ENCODE results near the gene SCN2B. TPM values are rescaled to one million over a fixed set of nuclear protein-coding genes. Genes with fewer than 3 reads are reported as not detected.

SCN2B gene
- total and polyA plus RNA-seq, 7 donors: 0.23 to 1.7 (median 0.95) TPM

DNA sequence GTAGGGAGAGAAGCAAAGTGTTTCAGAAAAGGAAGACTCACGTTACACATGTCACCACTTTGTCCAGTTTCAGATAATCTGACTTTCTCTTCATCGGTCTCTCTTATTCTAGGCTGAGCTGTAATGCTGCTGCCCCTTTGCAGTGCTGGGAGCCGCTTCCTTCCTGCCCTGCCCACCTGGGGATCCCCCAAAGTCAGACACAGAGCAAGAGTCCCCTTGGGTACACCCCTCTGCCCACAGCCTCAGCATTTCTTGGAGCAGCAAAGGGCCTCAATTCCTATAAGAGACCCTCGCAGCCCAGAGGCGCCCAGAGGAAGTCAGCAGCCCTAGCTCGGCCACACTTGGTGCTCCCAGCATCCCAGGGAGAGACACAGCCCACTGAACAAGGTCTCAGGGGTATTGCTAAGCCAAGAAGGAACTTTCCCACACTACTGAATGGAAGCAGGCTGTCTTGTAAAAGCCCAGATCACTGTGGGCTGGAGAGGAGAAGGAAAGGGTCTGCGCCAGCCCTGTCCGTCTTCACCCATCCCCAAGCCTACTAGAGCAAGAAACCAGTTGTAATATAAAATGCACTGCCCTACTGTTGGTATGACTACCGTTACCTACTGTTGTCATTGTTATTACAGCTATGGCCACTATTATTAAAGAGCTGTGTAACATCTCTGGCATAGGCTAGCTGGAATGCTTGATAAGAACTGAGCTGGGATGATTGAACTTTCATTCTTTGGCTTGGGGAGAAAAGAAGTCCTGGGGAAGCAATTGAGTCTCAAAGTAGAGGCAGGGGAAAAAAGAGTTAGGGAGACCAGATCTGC is 58.4 kb downstream of the SCN2B start:
- Histone ChIP-seq H3K4me3 (no peak overlapping the region), H3K4me1 (no peaks in the 10 kb centered on the region), H3K27me3 (no peaks in the 10 kb centered on the region), H3K27ac (no peak overlapping the region), H3K36me3 (no peaks in the 10 kb centered on the region), H3K9me3 (no peaks in the 10 kb centered on the region)
- no peak for DNase-seq
- intact Hi-C loops (cut with DNase I): no loop called here
- WGBS, 2 donors: 66 to 93% methylated on average over 9 of the region's 9 CpGs
- TF ChIP-seq POLR2A (IDR thresholded peaks at IDR 0.05) (no peak), EP300 (IDR thresholded peaks at IDR 0.05) (no peak), POLR2AphosphoS5 (IDR thresholded peaks at IDR 0.05) (no peak)
- TF ChIP-seq, protein P1, sequence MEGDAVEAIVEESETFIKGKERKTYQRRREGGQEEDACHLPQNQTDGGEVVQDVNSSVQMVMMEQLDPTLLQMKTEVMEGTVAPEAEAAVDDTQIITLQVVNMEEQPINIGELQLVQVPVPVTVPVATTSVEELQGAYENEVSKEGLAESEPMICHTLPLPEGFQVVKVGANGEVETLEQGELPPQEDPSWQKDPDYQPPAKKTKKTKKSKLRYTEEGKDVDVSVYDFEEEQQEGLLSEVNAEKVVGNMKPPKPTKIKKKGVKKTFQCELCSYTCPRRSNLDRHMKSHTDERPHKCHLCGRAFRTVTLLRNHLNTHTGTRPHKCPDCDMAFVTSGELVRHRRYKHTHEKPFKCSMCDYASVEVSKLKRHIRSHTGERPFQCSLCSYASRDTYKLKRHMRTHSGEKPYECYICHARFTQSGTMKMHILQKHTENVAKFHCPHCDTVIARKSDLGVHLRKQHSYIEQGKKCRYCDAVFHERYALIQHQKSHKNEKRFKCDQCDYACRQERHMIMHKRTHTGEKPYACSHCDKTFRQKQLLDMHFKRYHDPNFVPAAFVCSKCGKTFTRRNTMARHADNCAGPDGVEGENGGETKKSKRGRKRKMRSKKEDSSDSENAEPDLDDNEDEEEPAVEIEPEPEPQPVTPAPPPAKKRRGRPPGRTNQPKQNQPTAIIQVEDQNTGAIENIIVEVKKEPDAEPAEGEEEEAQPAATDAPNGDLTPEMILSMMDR (IDR thresholded peaks at IDR 0.05): no peak

DNA sequence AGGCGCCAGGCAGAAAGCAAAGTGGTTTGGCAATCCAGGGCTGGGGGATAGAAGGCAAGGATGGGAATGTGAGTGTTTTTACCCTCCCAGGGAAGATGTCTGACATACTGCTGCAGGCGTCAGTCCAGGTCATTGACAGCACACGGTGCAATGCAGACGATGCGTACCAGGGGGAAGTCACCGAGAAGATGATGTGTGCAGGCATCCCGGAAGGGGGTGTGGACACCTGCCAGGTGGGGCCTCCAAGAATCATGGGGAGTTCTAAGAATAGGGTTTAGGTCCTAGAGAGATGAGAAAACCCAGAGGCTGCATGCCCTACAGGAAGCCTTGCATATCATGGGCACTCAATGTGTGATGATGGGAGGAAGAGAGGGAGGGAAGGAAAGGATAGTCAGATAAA is 61.4 kb downstream of the SCN2B start:
- Histone ChIP-seq H3K9me3 (no peaks in the 10 kb centered on the region), H3K36me3 (no peaks in the 10 kb centered on the region), H3K4me3 (no peak overlapping the region), H3K27ac (no peak overlapping the region), H3K27me3 (no peaks in the 10 kb centered on the region), H3K4me1 (no peaks in the 10 kb centered on the region)
- WGBS, 2 donors: 94 to 95% methylated on average over 7 of the region's 7 CpGs
- intact Hi-C loops (cut with DNase I): no loop called here
- no peak for TF ChIP-seq POLR2AphosphoS5 (IDR thresholded peaks at IDR 0.05)
- TF ChIP-seq, protein P1 (IDR thresholded peaks at IDR 0.05): no peak
- TF ChIP-seq EP300 (IDR thresholded peaks at IDR 0.05): no peak
- TF ChIP-seq POLR2A (IDR thresholded peaks at IDR 0.05): no peak
- no peak for DNase-seq

DNA sequence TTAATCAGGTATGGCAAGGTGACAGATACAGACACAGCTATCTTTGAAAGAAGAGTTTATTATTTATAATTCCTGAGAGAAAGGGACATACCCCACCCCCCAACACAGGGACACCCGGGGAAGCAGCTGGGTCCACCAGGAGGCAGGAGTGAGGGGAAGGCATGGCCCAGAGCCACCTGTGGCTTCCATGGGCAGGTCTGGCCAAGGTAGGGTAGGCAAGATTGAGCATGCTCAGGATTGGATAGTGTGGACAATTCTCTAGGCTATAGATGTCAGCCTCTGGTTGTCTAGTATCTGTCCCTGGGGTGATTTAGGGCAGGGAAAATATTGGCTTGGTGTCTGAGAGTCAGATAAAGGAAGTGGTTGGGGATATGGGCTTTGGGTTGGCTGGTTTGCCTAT is 62.2 kb downstream of the SCN2B start:
- TF ChIP-seq, protein P1 (IDR thresholded peaks at IDR 0.05): no peak
- TF ChIP-seq POLR2AphosphoS5 (IDR thresholded peaks at IDR 0.05) (no peak), EP300 (IDR thresholded peaks at IDR 0.05) (no peak), POLR2A (IDR thresholded peaks at IDR 0.05) (no peak)
- no peak for DNase-seq
- WGBS, 2 donors: 86 to 96% methylated on average over 1 of the region's 1 CpG

DNA sequence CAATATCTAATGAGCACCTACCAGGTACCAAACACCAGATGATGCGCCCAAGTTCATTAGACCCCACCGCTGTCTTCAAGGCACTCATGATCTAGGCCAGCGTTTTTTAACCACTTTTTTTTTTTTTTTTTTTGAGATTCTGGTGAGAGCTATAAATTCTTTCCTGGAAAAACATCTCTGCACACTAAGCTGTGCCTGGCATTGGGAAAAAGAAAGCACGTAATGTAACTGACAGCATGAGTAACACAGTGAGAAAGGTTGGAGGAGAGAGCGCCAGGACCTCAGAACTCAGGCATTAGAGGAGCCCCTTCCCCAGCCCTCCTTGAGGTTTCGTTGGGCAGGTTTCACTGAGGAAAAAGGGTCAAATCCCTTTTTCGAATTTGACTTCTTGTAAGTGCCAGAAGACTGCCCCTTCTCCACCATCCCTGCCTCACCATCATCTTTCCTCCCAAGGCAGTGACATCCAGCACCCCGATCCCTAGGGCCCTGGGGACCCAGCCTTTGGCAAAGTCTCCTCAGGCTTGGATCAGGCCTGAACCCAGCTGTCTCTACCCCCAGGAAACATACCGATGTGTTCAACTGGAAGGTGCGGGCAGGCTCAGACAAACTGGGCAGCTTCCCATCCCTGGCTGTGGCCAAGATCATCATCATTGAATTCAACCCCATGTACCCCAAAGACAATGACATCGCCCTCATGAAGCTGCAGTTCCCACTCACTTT is 63.6 kb downstream of the SCN2B start:
- no peaks in the 10 kb centered on the region for H3K36me3 ChIP-seq
- H3K4me1 ChIP-seq: no peaks in the 10 kb centered on the region
- H3K27ac ChIP-seq: no peak overlapping the region
- 89 to 93% methylated on average over 11 of the region's 11 CpGs for WGBS, 2 donors
- no peaks in the 10 kb centered on the region for H3K9me3 ChIP-seq
- H3K27me3 ChIP-seq: no peaks in the 10 kb centered on the region
- intact Hi-C loops (cut with DNase I): no loop called here
- no peak for DNase-seq
- H3K4me3 ChIP-seq: no peak overlapping the region
- TF ChIP-seq POLR2A (IDR thresholded peaks at IDR 0.05) (no peak), EP300 (IDR thresholded peaks at IDR 0.05) (no peak), POLR2AphosphoS5 (IDR thresholded peaks at IDR 0.05) (no peak)
- TF ChIP-seq, protein P1 (IDR thresholded peaks at IDR 0.05): no peak

More for the DNA sequence above, 62.2 kb downstream of the SCN2B start:
- no peaks in the 10 kb centered on the region for H3K9me3 ChIP-seq
- intact Hi-C loops (cut with DNase I): no loop called here
- no peaks in the 10 kb centered on the region for H3K4me1 ChIP-seq
- no peak overlapping the region for H3K27ac ChIP-seq
- H3K27me3 ChIP-seq: no peaks in the 10 kb centered on the region
- H3K4me3 ChIP-seq: no peak overlapping the region
- no peaks in the 10 kb centered on the region for H3K36me3 ChIP-seq

Small RNA genes within 50 kb of the gene (small RNA-seq; reads per million reads assigned to genes)
- gene HSPE1P18: 0 reads per million in 3 donors

Other genes starting within 250 kb of the SCN2B start
- gene TMPRSS13, start 247.2 kb downstream of the SCN2B start, total RNA-seq: not detected
- gene TMPRSS13, start 247.2 kb downstream of the SCN2B start, polyA plus RNA-seq: 1 to 10 TPM in 2 of 3 donors, not detected in 1; 1.4 to 1.6 TPM
- 10 to 100 TPM; 13.0 to 29.6 (median 15.3) TPM for gene IL10RA, start 190.2 kb downstream of the SCN2B start, total RNA-seq
- 10 to 100 TPM in 1 of 3 donors, 1 to 10 TPM in 2; 4.2 to 27.1 (median 6.7) TPM for gene IL10RA, start 190.2 kb downstream of the SCN2B start, polyA plus RNA-seq
- gene TMPRSS4, start 99.6 kb downstream of the SCN2B start, total RNA-seq: 1 to 10 TPM in 1 of 4 donors, not detected in 3; 1.4 TPM
- 100 to 1,000 TPM in 2 of 3 donors, 10 to 100 TPM in 1; 68.5 to 134 (median 101) TPM for gene TMPRSS4, start 99.6 kb downstream of the SCN2B start, polyA plus RNA-seq
- gene SMIM35, start 89.7 kb downstream of the SCN2B start, total RNA-seq: not detected
- under 1 TPM in 1 of 3 donors, not detected in 2; 0.28 TPM for gene SMIM35, start 89.7 kb downstream of the SCN2B start, polyA plus RNA-seq
- 1 to 10 TPM; 1.3 to 2.2 (median 1.5) TPM for gene SCN4B, start 23.8 kb downstream of the SCN2B start, total RNA-seq
- gene SCN4B, start 23.8 kb downstream of the SCN2B start, polyA plus RNA-seq: 1 to 10 TPM in 2 of 3 donors, under 1 TPM in 1; 0.92 to 1.3 (median 1.2) TPM
- gene JAML, start 48.4 kb upstream of the SCN2B start, total RNA-seq: 1 to 10 TPM; 3.3 to 6.1 (median 5.6) TPM
- 10 to 100 TPM in 2 of 3 donors, 1 to 10 TPM in 1; 9.0 to 35.1 (median 16.5) TPM for gene JAML, start 48.4 kb upstream of the SCN2B start, polyA plus RNA-seq
- under 1 TPM; 0.16 to 0.55 (median 0.31) TPM for gene MPZL3, start 75.7 kb upstream of the SCN2B start, total RNA-seq
- gene MPZL3, start 75.7 kb upstream of the SCN2B start, polyA plus RNA-seq: 1 to 10 TPM; 2.4 to 6.2 (median 4.4) TPM
- gene MPZL2, start 87.7 kb upstream of the SCN2B start, total RNA-seq: 10 to 100 TPM in 1 of 4 donors, 1 to 10 TPM in 3; 7.7 to 12.8 (median 8.3) TPM
- 10 to 100 TPM in 2 of 3 donors, 1 to 10 TPM in 1; 9.6 to 27.6 (median 13.9) TPM for gene MPZL2, start 87.7 kb upstream of the SCN2B start, polyA plus RNA-seq
- under 1 TPM in 2 of 4 donors, not detected in 2; 0.28 to 0.36 TPM for gene CD3E, start 128.1 kb upstream of the SCN2B start, total RNA-seq
- 10 to 100 TPM in 1 of 3 donors, 1 to 10 TPM in 1, under 1 TPM in 1; 0.92 to 42.3 (median 1.2) TPM for gene CD3E, start 128.1 kb upstream of the SCN2B start, polyA plus RNA-seq
- gene CD3D, start 166.1 kb upstream of the SCN2B start, total RNA-seq: 1 to 10 TPM in 2 of 4 donors, not detected in 2; 1.4 to 1.7 TPM
- gene CD3D, start 166.1 kb upstream of the SCN2B start, polyA plus RNA-seq: 10 to 100 TPM in 1 of 3 donors, 1 to 10 TPM in 1, not detected in 1; 2.5 to 57.0 TPM
- gene CD3G, start 167.7 kb upstream of the SCN2B start, total RNA-seq: 1 to 10 TPM in 1 of 4 donors, under 1 TPM in 2, not detected in 1; 0.66 to 3.5 (median 0.71) TPM
- 1 to 10 TPM in 1 of 3 donors, not detected in 2; 7.8 TPM for gene CD3G, start 167.7 kb upstream of the SCN2B start, polyA plus RNA-seq
- 10 to 100 TPM; 33.8 to 37.4 (median 36.4) TPM for gene UBE4A, start 183.0 kb upstream of the SCN2B start, total RNA-seq
- 10 to 100 TPM in 1 of 3 donors, 1 to 10 TPM in 2; 2.1 to 15.7 (median 2.4) TPM for gene UBE4A, start 183.0 kb upstream of the SCN2B start, polyA plus RNA-seq
- gene ATP5MG, start 225.0 kb upstream of the SCN2B start, total RNA-seq: 100 to 1,000 TPM in 2 of 4 donors, 10 to 100 TPM in 2; 54.7 to 141 (median 84.8) TPM
- gene ATP5MG, start 225.0 kb upstream of the SCN2B start, polyA plus RNA-seq: 100 to 1,000 TPM; 232 to 559 (median 315) TPM